ENCODE data around the gene FOSL2.

The FOSL2 gene

DNA sequence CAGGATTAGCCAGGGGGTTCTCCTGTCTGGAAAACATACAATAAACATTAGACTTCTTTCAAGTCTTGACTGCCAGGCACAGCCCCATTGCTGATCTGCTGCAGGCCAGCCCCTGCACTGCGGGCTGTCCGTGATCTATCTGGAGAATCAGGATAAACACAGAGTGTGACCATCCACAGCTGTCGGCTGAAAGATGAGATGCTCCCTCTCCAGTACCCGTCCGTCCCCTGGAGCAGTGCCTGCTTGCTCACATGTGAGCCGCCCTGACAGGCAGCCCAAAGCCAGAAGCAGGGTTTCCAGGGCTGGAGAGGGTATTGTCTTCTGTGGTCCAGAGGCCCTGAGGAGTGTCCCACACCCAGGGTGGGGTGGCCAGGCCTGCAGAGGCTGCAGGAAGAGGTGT, 46.1 kb upstream of the FOSL2 start:
- no peak for DNase-seq
- H3K27ac Mint-ChIP-seq: no peak overlapping the region
- H3K4me3 Mint-ChIP-seq: no peak overlapping the region
- H3K27me3 Mint-ChIP-seq (ENCODE audit: low read depth, poor library complexity): peaks cover 4% of the 10 kb centered on the region
- peaks cover 61% of the 10 kb centered on the region for H3K4me1 Mint-ChIP-seq
- no peak for TF ChIP-seq CTCF (IDR thresholded peaks at IDR 0.05)
- H3K9me3 Mint-ChIP-seq: no peaks in the 10 kb centered on the region
- no peaks in the 10 kb centered on the region for H3K36me3 Mint-ChIP-seq (ENCODE audit: low read depth)

DNA sequence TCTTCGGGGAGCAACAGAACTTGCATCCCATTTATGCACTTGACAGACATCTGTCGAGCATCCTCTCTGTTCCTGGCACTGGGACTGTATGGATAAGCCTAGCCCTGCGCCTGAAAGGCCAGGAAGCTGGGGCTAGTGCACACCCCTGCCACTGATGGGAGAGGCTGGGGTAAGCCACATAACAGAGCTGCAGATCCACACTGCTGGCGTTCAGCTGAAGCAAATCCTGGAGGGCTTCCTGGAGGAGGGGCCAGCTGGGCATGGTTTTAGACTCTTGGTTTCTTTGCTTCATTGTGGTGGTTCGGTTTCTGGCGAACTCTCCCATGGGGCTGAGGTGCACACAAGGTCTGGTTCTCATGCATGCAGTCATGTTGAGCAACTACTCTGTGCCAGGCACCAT, 45.5 kb upstream of the FOSL2 start:
- no peak overlapping the region for H3K4me3 Mint-ChIP-seq
- DNase-seq: no peak
- no peaks in the 10 kb centered on the region for H3K9me3 Mint-ChIP-seq
- H3K4me1 Mint-ChIP-seq: peaks cover 57% of the 10 kb centered on the region
- H3K36me3 Mint-ChIP-seq (ENCODE audit: low read depth): no peaks in the 10 kb centered on the region
- TF ChIP-seq CTCF (IDR thresholded peaks at IDR 0.05): no peak
- H3K27ac Mint-ChIP-seq: no peak overlapping the region
- H3K27me3 Mint-ChIP-seq (ENCODE audit: low read depth, poor library complexity): peaks cover 4% of the 10 kb centered on the region

- TF ChIP-seq CTCF (IDR thresholded peaks at IDR 0.05): no peak
- Mint-ChIP-seq H3K4me3 (no peak overlapping the region), H3K4me1 (peaks cover 57% of the 10 kb centered on the region), H3K27ac (no peak overlapping the region), H3K36me3 (ENCODE audit: low read depth) (no peaks in the 10 kb centered on the region), H3K9me3 (no peaks in the 10 kb centered on the region), H3K27me3 (ENCODE audit: low read depth, poor library complexity) (peaks cover 4% of the 10 kb centered on the region)
- no peak for DNase-seq
These were observed 45.1 kb upstream of the FOSL2 start for GRCh38 chr2:28347596-28347995.

DNA sequence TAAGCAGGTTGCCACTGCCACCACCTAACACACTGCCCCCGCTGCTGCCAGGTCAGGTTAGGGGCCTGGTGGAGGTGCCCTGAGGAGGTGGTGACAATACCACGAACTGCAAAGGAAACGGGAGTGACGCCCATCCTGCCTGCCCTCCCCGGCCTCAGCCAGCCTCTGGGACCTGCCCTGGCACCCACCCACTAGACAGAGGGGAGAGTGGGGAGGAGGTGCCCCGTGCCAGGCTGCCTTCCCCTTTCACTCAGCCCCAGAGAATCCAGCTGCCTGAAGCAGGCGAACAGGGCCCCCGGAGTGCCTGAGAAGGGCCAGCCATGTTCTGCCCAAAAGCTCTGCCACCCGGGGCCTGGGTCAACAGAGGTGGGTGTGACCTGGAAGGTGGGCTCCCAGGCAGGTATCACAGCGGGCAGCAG, 44.5 kb upstream of the FOSL2 start:
- TF ChIP-seq CTCF (IDR thresholded peaks at IDR 0.05): no peak
- H3K27ac Mint-ChIP-seq: no peak overlapping the region
- no peaks in the 10 kb centered on the region for H3K9me3 Mint-ChIP-seq
- H3K27me3 Mint-ChIP-seq (ENCODE audit: low read depth, poor library complexity): peaks cover 4% of the 10 kb centered on the region
- peaks cover 57% of the 10 kb centered on the region for H3K4me1 Mint-ChIP-seq
- no peak overlapping the region for H3K4me3 Mint-ChIP-seq
- H3K36me3 Mint-ChIP-seq (ENCODE audit: low read depth): no peaks in the 10 kb centered on the region
- no peak for DNase-seq

DNA sequence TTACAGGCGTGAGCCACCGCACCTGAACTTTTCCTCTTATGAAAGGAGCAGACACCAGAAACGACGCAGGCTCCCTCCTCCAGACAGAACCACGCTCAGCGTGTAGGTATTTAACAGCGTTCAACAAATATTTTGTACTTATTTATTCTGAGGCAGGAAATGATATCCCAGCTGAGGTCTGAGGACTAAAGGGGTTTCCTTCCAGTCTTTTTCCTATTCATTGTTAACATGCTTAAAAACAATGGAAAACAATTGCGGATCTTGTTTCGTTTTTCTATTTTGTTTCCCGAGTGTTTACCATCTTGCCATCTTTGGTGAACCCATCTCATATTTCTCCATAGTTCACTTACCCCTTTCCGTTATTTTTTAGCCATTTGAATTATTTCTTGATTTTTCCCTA, 43.7 kb upstream of the FOSL2 start:
- Mint-ChIP-seq H3K27ac (no peak overlapping the region), H3K27me3 (ENCODE audit: low read depth, poor library complexity) (peaks cover 4% of the 10 kb centered on the region), H3K4me3 (no peak overlapping the region), H3K36me3 (ENCODE audit: low read depth) (no peaks in the 10 kb centered on the region), H3K9me3 (no peaks in the 10 kb centered on the region), H3K4me1 (peaks cover 49% of the 10 kb centered on the region)
- no peak for DNase-seq
- no peak for TF ChIP-seq CTCF (IDR thresholded peaks at IDR 0.05)

DNA sequence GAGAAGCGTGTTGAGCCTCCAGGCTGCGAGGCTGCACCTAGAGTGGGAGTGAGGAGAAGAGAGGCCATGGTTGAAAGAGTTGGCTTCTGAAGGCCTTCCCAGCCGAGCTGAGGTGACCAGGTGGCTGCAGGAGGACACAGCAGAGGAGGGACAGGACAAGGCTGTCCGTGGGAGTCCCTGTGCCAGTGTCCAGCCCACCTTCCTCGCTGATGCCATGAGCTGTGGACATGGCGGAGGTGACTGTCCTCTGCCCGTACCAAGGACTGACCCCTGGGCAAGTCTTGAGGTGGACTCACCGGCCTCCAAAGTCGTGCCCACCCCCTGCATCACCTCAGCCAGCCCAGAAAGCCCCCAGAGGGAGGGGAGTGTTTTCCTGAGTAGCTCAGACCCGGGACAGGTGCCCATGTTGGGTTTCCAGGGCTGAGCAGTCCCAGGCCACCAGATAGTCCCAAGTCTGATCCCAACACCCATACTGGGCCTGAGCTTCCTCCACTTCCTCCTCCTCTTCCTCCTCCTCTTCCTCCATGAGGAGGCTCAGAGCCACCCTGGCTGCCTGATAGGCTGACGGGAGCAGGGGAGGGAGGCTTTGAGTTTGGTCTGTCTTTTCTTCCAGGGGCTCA, 43.0 kb upstream of the FOSL2 start:
- TF ChIP-seq CTCF (IDR thresholded peaks at IDR 0.05): no peak
- Mint-ChIP-seq H3K27me3 (ENCODE audit: low read depth, poor library complexity) (peaks cover 4% of the 10 kb centered on the region), H3K27ac (no peak overlapping the region), H3K9me3 (no peaks in the 10 kb centered on the region), H3K36me3 (ENCODE audit: low read depth) (no peaks in the 10 kb centered on the region), H3K4me1 (peaks cover 45% of the 10 kb centered on the region), H3K4me3 (no peak overlapping the region)
- DNase-seq: no peak
